GM21367 (cell line): ENCODE measurements around the gene SLC16A3.
A peak's percentile ranks its signal among the peaks of the same experiment; 100 is the strongest.
"Not testable (repeated sequence)": the region's sequence is repeated elsewhere in the genome, so short reads cannot be mapped to it uniquely, and the experiment has no call there.

ENCODE experiments used
- ATAC-seq: cut with Tn5 transposase; IDR thresholded peaks from one replicate; pipeline ENCODE4 v1.9.1; 2021; ENCODE audit not compliant: unreplicated experiment

The SLC16A3 gene

DNA sequence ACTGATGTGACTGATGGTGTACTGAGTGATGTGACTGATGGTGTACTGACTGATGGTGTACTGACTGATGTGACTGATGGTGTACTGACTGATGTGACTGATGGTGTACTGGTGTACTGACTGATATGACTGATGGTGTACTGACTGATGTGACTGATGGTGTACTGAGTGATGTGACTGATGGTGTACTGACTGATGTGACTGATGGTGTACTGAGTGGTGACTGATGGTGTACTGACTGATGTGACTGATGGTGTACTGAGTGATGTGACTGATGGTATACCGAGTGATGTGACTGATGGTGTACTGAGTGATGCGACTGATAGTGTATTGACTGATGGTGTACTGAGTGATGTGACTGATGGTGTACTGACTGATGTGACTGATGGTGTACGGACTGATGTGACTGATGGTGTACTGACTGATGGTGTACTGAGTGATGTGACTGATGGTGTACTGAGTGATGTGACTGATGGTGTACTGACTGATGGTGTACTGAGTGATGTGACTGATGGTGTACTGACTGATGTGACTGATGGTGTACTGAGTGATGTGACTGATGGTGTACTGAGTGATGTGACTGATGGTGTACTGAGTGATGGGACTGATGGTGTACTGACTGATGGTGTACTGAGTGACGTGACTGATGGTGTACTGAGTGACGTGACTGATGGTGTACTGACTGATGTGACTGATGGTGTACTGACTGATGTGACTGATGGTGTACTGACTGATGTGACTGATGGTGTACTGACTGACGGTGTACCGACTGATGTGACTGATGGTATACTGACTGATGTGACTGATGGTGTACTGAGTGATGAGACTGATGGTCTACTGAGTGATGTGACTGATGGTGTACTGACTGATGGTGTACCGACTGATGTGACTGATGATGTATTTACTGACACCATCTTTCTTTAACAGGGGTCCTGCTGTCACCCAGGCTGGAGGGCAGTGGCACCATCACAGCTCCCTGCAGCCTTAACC, 31.4 kb downstream of the SLC16A3 start:
- ATAC-seq, result not testable (repeated sequence)

DNA sequence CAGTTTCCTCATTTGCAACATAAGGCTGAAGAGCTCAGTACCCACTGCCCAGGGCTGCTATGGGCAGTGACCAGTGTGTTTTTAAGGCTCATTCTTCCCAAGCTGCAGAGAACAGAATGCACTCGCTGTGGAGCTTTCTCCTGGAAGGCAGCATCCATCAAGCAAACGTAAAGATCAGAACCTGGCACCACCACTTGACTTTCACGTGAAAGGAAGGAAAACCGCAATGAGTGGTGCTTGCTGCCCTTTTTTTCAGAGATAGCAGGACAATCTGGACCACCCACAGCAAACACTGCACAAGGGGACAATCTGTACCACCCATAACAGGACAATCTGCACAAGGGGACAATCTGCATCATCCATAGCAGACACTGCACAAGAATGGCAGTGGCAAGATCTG, 33.5 kb downstream of the SLC16A3 start:
- ATAC-seq, result no peak

GRCh38 chr17:82263641-82264040, 34.8 kb downstream of the SLC16A3 start:
- no peak for ATAC-seq

- no peak for ATAC-seq
These were observed 37.3 kb downstream of the SLC16A3 start for GRCh38 chr17:82266142-82266541.

- ATAC-seq, result no peak
These were observed 38.9 kb downstream of the SLC16A3 start for GRCh38 chr17:82267575-82268379.

DNA sequence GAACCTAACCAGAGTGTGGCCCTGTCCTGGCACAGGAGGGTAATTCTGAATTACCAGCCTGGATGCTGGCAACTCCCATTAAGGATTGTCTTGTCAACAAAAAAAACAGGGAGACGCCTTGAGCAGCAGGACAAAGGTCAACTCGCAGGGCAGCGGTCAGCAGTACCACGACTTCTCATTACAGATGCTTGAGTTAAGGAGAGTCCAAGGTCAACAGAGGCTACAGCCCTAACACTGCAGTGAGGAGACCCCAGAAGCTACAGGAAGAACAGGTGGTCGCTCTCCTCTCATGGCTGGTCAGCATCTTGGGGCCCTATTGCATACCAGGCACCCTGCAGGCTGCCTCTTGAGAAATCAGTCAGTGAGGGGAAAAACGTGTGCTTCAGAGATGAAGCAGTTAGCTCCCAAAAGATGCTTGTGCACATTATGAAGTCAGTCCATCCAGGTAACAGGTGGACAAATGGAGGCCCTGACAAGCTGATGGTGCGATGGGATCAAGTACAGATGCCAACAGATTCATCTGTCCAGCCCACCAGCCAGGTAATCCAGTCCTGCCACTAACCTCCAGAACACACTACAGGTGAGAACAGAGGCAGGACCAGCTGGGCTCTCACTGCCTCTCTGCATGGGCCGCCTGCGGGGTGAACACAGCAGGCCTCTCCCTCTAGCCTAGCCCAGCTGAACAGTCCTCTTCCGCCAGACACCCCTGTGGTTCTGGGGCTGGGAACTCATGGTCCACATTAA, 40.5 kb downstream of the SLC16A3 start:
- ATAC-seq, result no peak

GRCh38 chr17:82269882-82270500, 41.1 kb downstream of the SLC16A3 start:
- no peak for ATAC-seq

GRCh38 chr17:82270651-82271050, 41.8 kb downstream of the SLC16A3 start:
- ATAC-seq, result no peak

DNA sequence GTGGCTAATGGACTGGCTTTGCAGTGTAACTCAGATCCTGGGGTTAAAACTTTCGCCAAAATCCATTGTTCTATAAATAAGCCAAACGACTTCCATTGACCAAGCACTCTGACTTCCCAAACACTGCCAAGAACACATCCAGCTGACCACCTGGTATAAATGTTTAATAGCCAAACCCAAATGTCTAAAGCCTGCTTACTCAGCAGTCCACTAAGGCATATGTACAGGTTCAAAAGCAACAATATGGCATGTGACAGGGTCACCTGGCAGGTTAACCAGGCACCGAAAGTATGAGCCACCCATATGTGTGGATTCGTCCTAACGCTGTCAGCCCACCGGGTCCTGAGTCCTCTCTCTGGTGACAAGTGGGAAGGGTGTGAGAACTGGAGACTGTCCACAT, 42.6 kb downstream of the SLC16A3 start:
- ATAC-seq, result no peak

GRCh38 chr17:82272495-82273326, 43.9 kb downstream of the SLC16A3 start:
- ATAC-seq, result no peak

DNA sequence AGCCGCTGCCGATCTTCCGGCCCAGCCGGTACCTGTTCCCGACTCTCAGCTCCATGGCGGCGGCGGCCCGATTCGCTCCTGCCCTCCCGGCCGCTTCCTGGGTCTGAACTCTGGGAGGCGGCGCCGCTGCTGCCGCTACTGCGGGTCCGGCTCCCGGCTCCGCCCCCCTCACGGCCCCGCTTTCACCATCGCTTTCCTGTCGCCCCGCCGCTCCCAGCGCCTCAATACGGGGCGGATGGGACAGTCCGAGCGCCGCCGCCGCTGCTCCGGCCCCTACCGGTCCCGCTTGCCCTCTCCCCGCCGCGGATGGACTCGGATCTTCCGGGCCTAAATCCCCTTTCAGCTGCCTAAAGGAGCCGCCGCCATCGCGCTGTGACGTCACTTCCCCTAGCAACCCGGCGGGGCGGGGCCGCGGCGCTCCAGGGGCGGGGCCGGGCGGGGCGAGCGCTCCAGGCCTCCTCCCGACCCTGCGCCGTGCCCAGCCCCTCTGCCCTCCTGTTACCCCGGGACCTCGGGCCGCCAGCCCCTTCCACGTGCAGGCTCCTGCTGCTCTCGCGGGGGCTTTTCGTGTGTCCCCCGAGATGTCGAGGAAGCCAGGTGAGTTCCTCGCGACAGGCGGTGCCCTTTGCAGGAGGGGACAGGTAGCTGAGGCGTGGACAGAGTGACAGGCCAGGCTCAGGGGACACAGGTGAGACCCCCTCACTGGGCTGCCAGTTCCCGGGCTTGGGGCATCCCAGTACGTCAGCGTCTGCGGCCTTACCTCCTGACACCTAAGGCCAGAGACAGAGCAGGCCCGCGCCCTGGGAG, 44.7 kb downstream of the SLC16A3 start, which contains the start of gene CSNK1D:
TSS of gene CSNK1D (minus strand) at position 374 of the 807 bp plus-strand sequence. CDS start at position 55, 319 bp downstream.
- ATAC-seq, result peak; percentile 57

DNA sequence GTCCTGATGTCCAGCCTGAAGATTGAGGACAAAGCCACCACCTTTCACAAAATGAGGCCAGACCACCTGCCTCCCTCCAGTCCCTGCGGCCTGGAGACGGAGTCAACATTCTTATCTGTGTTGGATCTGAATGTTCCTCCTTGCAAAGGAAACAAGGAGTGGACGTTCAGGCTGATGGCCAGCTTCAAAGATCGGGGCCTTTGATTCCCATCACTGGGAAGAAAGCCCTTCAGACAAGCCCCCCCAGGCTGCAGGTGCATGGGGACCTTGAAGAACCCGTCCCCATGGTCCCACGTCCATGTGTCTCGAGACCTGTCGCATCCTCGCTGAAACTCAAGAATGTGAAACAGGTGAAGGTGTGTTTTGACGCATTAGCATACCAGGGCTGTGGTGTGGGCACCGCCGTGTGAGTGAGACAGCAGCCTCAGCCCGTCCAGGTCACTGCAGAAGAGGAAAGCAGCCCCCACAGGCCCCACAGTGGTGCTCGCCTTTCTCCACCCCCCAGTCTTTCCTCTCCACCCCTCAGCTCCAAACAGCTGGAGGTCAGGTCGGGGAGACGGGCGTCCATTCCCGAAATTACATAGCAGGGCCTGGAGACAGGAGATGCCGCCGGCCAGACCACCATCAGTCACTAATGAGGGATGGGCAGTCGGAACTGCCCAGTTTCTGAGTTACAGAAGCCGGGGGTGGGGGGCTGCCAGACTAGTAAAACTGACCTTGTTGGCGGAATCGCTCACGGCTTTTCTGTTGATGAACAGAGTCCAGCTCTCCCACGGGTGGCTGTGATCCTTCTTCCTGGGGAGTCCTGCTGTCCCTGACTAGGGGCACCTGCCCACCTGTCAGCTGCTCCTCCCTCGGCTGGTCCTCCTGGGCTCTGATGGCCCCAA, 45.5 kb downstream of the SLC16A3 start:
- ATAC-seq, result no peak

- ATAC-seq, result no peak
These were observed 46.5 kb downstream of the SLC16A3 start for GRCh38 chr17:82275326-82275725.

- ATAC-seq, result no peak
These were observed 48.1 kb downstream of the SLC16A3 start for GRCh38 chr17:82276938-82277337.

DNA sequence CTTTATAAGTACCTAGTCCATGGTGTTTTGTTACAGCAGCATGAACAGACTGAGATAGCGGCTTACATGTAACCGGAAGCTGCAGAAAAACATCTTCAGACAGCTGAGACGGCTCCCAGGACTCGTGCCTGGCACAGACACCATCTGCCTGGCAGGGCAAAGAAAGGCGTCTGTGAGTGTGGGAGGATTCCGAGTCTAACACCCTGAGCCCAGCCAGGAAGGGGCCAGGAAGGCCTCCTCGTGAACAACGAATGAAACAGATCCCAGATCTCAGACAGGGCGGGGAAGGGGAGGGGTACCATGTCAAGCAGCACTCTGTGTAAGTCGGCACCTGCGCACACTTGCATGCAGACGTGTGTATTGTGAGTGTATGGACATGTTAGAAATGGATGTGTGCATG, 49.0 kb downstream of the SLC16A3 start:
- no peak for ATAC-seq

- ATAC-seq, result no peak
These were observed 49.5 kb downstream of the SLC16A3 start for GRCh38 chr17:82278308-82278707.

GRCh38 chr17:82278786-82279391, 50.0 kb downstream of the SLC16A3 start:
- ATAC-seq, result no peak
